Loucy (cell line): ENCODE measurements around the gene CANT1.

Experiments
- H2AFZ ChIP-seq: fragments of 200-600 bp; sonication (generic); 2 replicates; pipeline ENCODE4 v1.6.0; 2016; ENCODE audit warnings: antibody characterized with exemption, mild to moderate bottlenecking, low read length, moderate library complexity
- H3F3A ChIP-seq: fragments of 200-600 bp; 2 replicates; pipeline ENCODE4 v1.6.0; 2016; ENCODE audit warnings: antibody characterized with exemption, low read depth, mild to moderate bottlenecking
- H3K27me3 ChIP-seq: fragments of 200-600 bp; sonication (generic); 2 replicates; pipeline ENCODE4 v1.6.1; 2014; ENCODE audit warnings: low read length, mild to moderate bottlenecking; ENCODE audit not compliant: insufficient read depth, poor library complexity, severe bottlenecking
- H3K36me3 ChIP-seq: fragments of 200-600 bp; sonication (generic); 2 replicates; pipeline ENCODE4 v1.6.1; 2016; ENCODE audit warnings: low read length; ENCODE audit not compliant: insufficient read depth
- H3K4me1 ChIP-seq: fragments of 200-600 bp; sonication (generic); 2 replicates; pipeline ENCODE4 v1.5.1; 2014; ENCODE audit warnings: low read length, mild to moderate bottlenecking; ENCODE audit not compliant: insufficient read depth, poor library complexity, severe bottlenecking
- H3K4me2 ChIP-seq: fragments of 200-600 bp; sonication (generic); 2 replicates; pipeline ENCODE4 v1.6.0; 2014; ENCODE audit warnings: antibody characterized with exemption, low read length, low read depth, mild to moderate bottlenecking; ENCODE audit not compliant: poor library complexity, severe bottlenecking
- H3K4me3 ChIP-seq: fragments of 200-600 bp; sonication (generic); 2 replicates; pipeline ENCODE4 v1.5.1; 2014; ENCODE audit warnings: low read length, mild to moderate bottlenecking, mixed read lengths; ENCODE audit not compliant: poor library complexity, severe bottlenecking
- H3K79me2 ChIP-seq: fragments of 200-600 bp; sonication (generic); 2 replicates; pipeline ENCODE4 v1.6.1; 2014; ENCODE audit warnings: low read length; ENCODE audit not compliant: insufficient read depth
- H3K9ac ChIP-seq: fragments of 200-600 bp; sonication (generic); 2 replicates; pipeline ENCODE4 v1.6.0; 2014; ENCODE audit warnings: mild to moderate bottlenecking, low read depth, low read length, moderate library complexity; ENCODE audit not compliant: poor library complexity, severe bottlenecking
- H3K9me2 ChIP-seq: fragments of 200-600 bp; sonication (generic); replicated peaks from 2 replicates; pipeline ENCODE4 v1.6.1; 2016; ENCODE audit warnings: low read depth, low read length, mixed read lengths
- H3K9me3 ChIP-seq: fragments of 200-600 bp; sonication (generic); 2 replicates; pipeline ENCODE4 v1.6.1; 2014; ENCODE audit warnings: mild to moderate bottlenecking, antibody characterized with exemption, low read length, low read depth; ENCODE audit not compliant: insufficient read depth
- H4K20me1 ChIP-seq: fragments of 200-600 bp; sonication (generic); 2 replicates; pipeline ENCODE4 v1.6.0; 2014; ENCODE audit warnings: antibody characterized with exemption, low read length, mild to moderate bottlenecking; ENCODE audit not compliant: insufficient read depth, poor library complexity, severe bottlenecking
- EZH2phosphoT487 ChIP-seq: fragments of 200-600 bp; IDR thresholded peaks from 2 replicates; pipeline ENCODE4 v1.6.1; 2018; ENCODE audit warnings: antibody characterized with exemption, mild to moderate bottlenecking, moderate library complexity, borderline replicate concordance
- TF ChIP-seq, protein P1 (sequence below): fragments of 200-600 bp; sonication (generic); conservative IDR thresholded peaks from 2 replicates; pipeline ENCODE4 v1.5.1; 2014; ENCODE audit warnings: mild to moderate bottlenecking, antibody characterized with exemption, low read length

The CANT1 gene

GRCh38 chr17:79043191-79043930 is 33.8 kb upstream of the CANT1 start:
- no peaks in the 10 kb centered on the region for H3K36me3 ChIP-seq
- H2AFZ ChIP-seq = no peak overlapping the region
- H4K20me1 ChIP-seq = no peaks in the 10 kb centered on the region
- no peak overlapping the region for H3K4me2 ChIP-seq
- no peaks in the 10 kb centered on the region for H3F3A ChIP-seq
- H3K9me2 ChIP-seq = no peaks in the 10 kb centered on the region
- H3K79me2 ChIP-seq = no peaks in the 10 kb centered on the region
- no peaks in the 10 kb centered on the region for H3K4me1 ChIP-seq
- no peak overlapping the region for H3K4me3 ChIP-seq
- TF ChIP-seq, protein P1, sequence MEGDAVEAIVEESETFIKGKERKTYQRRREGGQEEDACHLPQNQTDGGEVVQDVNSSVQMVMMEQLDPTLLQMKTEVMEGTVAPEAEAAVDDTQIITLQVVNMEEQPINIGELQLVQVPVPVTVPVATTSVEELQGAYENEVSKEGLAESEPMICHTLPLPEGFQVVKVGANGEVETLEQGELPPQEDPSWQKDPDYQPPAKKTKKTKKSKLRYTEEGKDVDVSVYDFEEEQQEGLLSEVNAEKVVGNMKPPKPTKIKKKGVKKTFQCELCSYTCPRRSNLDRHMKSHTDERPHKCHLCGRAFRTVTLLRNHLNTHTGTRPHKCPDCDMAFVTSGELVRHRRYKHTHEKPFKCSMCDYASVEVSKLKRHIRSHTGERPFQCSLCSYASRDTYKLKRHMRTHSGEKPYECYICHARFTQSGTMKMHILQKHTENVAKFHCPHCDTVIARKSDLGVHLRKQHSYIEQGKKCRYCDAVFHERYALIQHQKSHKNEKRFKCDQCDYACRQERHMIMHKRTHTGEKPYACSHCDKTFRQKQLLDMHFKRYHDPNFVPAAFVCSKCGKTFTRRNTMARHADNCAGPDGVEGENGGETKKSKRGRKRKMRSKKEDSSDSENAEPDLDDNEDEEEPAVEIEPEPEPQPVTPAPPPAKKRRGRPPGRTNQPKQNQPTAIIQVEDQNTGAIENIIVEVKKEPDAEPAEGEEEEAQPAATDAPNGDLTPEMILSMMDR = no peak
- no peak for TF ChIP-seq EZH2phosphoT487
- H3K9me3 ChIP-seq = no peaks in the 10 kb centered on the region
- H3K27me3 ChIP-seq = no peaks in the 10 kb centered on the region
- no peak overlapping the region for H3K9ac ChIP-seq

GRCh38 chr17:79042421-79043190 is 33.0 kb upstream of the CANT1 start:
- H2AFZ ChIP-seq = no peak overlapping the region
- no peak overlapping the region for H3K4me3 ChIP-seq
- H3K4me1 ChIP-seq = no peaks in the 10 kb centered on the region
- no peaks in the 10 kb centered on the region for H3F3A ChIP-seq
- H3K9me3 ChIP-seq = no peaks in the 10 kb centered on the region
- TF ChIP-seq, protein P1 = peak; percentile 90
- no peak for TF ChIP-seq EZH2phosphoT487
- no peaks in the 10 kb centered on the region for H3K36me3 ChIP-seq
- no peaks in the 10 kb centered on the region for H3K79me2 ChIP-seq
- H4K20me1 ChIP-seq = no peaks in the 10 kb centered on the region
- no peak overlapping the region for H3K4me2 ChIP-seq
- no peak overlapping the region for H3K9ac ChIP-seq
- H3K27me3 ChIP-seq = no peaks in the 10 kb centered on the region
- H3K9me2 ChIP-seq = no peaks in the 10 kb centered on the region

GRCh38 chr17:79041723-79042420 is 32.3 kb upstream of the CANT1 start:
- Histone ChIP-seq H3K4me2 (no peak overlapping the region), H3K36me3 (no peaks in the 10 kb centered on the region), H4K20me1 (no peaks in the 10 kb centered on the region), H3K9me3 (no peaks in the 10 kb centered on the region), H3K27me3 (no peaks in the 10 kb centered on the region), H3F3A (no peaks in the 10 kb centered on the region), H3K4me3 (no peak overlapping the region), H3K9me2 (no peaks in the 10 kb centered on the region), H3K4me1 (no peaks in the 10 kb centered on the region), H3K79me2 (no peaks in the 10 kb centered on the region), H3K9ac (no peak overlapping the region), H2AFZ (no peak overlapping the region; the same call in 1 of the 2 replicates)
- TF ChIP-seq EZH2phosphoT487 = no peak
